Anterior cingulate cortex (tissue), 58 donors: ENCODE data around the gene RAC2.
A peak's percentile ranks its signal among the peaks of the same experiment; 100 is the strongest.

ENCODE experiments used
- DNase-seq, 58 donors: peaks; one replicate each; lab custom pipeline; 2025; lab: John Stamatoyannopoulos, UW

RAC2 gene

DNA sequence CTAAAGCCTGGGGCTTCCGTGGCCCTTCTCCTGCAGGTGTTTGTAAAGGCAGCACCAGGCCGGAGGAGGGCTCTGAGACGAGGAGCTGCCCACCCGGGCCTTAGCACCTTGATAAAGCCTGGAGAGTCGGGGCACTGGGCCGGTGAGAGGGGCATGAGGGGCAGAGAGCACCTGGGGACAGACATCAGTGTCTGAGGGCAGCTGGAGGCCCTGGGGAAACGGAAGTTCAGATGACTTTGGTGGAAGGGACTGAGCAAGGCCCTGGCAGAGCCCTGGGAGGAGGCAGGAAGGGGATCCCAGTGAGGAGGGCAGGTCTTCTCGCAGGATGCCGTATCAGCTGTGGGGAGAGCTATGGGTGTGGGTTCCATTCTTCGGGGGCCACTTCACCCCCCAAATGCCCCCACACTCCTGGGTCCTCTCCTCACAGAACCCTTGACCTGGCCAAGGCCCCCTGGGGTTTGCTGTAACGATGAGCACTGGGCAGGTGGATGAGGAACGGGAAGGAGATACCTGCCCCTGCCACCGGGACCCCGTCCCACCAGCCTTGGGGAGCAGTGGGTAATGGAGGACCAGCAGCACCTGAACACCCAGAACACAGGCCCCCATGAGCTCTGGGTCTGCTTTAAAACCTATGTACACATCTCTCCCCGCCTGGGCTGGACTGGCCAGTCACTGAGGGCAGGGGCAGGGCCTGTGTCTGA, 63.4 kb downstream of the RAC2 start:
- no peak for DNase-seq

DNA sequence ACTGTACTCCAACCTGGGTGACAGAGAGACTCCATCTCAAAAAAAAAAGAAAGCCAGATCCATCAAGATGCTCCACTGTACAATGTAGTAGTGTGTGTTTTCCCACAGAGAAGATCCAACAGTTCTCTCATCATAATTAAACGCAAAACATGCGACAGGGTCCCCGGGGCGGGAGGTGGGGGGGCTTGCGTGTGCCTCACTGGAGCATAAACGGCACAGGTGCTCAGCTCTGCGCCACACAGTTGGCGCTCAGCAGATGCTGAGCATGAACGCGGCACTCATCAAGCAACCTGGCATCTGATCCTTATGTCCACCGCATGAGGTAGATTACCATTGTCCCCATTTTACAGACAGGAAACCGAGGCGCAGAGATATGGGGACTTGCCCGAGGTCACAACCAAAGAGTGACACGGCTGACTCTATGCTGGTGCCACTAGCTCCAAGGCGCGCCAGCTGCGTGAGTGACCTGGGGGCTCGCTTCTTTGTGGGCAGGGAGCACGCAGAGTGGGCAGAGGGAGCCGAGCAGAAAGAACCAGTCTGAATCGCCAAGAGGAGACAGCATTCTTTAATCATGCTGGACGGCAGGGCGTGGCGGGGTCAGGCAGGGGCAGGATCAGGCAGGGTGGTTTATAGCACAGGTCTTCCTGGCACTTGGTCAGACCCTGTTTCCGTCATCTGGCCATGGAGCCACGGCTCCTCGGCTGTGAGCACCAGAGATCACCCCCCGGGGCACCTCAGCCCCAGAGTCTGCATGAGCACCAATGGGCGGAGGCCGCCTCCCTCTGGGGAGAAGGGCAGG, 64.2 kb downstream of the RAC2 start:
- DNase-seq = no peak

DNA sequence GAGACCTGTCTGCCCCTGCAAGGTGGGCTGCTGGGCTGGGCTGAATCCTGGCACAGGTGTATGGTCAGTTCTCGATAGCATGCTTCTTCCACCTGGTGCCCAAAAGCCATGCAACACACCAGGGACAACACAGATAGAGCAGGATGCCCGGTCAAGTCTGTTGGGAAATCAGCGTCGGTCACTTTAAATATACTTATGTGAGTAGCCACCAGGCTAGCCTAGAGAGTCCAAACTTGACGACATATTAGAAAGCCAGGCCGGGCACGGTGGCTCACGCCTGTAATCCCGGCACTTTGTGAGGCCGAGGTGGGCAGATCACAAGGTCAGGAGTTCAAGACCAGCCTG, 65.0 kb downstream of the RAC2 start:
- no peak for DNase-seq

DNA sequence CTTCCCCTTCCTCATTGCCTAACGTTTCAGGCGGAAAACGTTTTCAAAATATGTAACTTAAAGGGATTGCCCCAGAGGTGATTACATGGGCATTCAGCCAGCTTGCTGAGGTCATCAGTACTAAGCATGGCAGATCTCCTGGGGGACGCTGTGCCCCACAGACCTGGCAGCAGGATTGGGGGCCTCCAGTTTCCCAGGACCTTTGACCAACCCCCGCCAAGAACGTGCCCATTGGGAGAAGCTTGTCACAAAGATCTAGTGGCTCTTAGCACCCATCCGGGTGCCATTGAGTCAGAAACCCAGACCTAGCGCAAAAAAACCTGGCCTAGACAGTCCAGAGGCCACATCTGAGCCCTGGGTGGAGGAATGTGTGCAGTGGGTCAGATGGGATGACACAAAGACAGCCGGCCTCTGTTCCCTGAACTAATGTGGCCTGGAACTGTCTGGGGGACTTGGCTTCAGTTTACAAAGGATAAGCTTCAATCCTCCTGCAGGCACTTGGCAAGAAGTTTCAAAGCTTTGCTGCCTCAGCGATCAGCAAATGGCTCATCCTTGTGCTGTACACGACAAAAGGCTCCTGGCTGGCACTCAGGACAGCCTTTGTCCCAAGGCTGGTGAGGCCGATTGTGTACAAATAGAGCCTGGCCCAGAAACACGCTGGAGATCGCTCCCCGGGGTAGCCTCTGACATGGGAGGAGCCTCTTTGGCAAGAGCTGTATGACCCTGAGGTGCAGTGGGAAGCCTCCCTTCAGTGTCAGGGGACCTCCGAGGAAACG, 65.5 kb downstream of the RAC2 start:
- DNase-seq = peak in 1 of 58 donors; percentile 37

DNA sequence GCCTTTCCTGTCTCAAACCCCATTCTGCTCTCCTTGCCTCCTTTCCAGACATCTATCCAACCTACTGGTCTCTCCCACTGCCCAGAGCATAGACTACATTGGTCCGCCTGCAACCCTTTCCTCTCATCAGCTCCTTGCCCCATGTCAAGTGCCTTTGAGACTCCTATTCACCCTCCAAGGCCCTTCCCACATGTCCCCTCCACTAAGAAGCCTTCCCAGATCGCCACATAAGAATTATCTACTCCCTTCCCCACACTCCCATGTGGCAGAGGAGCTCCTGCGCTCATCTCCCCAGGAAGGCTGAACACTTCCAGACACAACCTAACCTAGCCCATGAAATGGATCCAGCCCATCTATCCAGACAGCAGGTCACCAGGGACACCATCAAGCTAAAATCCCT, 66.3 kb downstream of the RAC2 start:
- DNase-seq = no peak

DNA sequence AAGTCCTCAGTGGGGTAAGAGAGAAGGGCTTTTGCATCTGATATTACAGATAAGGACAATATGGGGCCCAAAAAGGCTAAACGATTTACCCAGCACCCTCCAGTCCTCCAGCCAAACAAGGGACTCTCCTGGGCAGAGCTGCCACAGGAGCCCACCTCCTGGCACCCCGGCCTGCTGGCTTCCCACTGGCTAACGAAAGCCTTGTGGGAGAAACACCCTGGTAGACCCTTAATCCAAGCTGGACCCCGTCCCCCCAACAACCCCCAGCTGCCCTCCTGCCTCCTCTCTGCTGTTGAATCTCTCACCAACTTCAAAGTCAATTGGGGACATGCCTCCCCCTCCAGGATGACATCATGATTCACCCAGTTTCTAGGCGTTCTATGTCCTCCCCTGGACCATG, 66.8 kb downstream of the RAC2 start:
- DNase-seq = no peak

DNA sequence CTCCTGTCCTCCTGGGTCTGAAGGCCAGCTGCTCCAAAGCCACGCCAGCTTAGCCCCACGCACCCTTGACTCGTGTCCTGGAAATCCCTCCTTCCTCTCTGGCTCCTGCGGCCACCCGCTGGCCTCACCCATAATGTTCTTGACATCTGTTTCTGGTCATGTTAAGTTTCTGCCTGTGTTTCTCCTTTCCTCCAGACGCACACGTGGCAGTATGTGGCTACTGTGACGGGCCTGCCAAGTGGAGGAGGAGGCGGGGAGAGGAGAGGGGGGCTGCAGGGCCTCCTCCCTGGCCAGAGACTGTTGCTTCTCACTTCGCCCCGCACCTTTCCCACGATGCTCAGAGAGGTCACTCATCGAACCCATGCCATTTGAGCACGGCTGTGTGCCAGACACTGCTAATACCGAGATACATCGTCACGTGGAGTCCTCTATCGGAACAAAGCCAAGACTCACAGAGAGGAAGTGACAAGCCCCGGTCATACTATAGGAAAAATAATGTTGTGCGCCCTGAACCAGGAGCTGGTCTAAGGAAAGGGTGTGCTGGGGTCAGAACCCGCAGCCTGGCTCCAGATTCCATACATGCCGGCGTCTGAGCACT, 67.5 kb downstream of the RAC2 start:
- peak in 21 of 58 donors; percentile 11 to 54 (median 22) for DNase-seq

DNA sequence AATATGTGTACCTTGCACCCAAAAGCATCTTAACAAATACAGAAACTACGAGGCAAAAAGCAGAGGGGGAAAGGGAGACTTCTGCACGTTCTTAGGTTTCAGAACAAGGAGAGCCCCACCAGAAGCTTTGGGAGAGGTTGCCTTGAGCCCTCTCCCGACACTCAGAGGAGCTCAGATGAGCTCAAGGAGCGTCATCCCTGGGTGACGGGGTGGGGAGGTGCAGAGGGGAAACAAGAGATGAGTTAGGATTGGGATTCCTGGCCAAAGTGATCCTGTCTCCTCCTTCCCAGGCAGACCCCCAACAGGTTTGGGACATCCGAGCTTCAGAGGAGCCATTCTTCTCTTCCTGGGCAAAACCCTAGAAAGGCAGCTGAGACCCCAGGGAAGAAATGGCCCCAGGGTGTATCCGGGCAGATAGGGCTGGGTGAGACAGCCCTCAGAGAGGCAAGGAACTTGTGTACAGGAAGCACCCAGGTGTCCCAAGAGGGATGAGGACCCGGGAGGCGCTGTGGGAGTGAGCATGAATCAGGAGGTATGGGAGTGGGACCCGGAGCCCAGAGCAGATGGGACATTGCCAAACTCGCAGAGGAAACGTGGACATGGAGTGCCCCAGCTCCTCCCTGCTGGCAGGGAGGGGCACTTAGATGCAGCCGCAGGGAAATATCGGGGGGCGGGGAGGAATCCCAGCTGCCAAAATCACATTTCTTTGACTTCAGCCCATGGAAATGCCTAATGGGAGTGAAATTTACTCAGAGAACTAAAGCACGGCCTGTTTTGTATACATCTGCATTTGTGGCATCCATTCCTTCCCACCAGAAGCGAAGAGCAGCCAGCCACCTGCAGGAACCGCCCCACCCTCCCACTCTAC, 68.4 kb downstream of the RAC2 start:
- no peak for DNase-seq
